WI38 (cell line): Measurements from ENCODE around the gene BTBD9.

Experiments used
- H3K4me3 ChIP-seq: 2 replicates; pipeline ENCODE4 v1.5.1; 2011; ENCODE audit warnings: low read depth, mild to moderate bottlenecking, control low read depth, low read length
- CTCF ChIP-seq: IDR thresholded peaks from 2 replicates; pipeline ENCODE4 v1.5.1; 2012; ENCODE audit warnings: low read depth, mild to moderate bottlenecking, control low read depth, low read length

Gene BTBD9

GRCh38 chr6:38370653-38371601, 268.8 kb downstream of the BTBD9 start:
- TF ChIP-seq CTCF, result no peak
- H3K4me3 ChIP-seq, result no peak overlapping the region

DNA sequence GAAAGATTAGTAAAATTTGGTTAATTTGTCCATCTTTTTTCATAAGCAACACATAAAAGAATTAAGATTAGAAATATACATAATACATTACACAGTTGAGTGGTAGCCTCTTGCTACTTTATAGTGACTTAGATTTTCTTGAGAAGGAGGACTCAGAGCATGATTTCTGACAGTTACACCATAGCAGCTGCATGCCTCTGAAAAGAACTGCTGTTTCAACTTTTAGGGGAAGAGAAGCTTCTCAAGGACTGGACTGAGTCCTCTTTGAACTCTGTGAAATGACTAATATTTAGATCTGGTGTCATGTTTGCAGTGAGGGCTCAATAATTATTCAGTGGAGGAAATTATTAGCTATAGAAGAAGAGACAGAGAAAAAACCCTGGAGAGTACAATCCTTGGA, 272.5 kb downstream of the BTBD9 start:
- no peak overlapping the region for H3K4me3 ChIP-seq
- no peak for TF ChIP-seq CTCF

DNA sequence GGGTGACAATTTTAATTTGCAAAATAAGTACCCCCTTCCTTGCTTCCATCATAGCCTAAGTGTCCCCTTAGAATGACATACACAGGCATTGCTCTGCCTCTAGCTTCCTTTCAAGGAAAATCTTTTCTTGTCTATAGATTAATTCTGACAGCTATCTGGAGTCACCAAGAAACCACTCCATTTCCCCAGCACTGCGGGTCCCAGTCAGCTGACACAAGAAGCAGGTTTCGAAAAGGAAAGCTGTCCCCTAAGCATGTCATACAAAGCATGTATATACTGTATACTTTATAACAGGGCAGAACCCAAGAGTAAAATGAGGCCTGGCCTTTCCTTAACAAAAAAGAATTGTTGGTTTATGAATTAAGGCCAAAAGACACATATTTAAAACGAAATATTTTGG, 273.5 kb downstream of the BTBD9 start:
- no peak overlapping the region for H3K4me3 ChIP-seq
- TF ChIP-seq CTCF, result no peak

DNA sequence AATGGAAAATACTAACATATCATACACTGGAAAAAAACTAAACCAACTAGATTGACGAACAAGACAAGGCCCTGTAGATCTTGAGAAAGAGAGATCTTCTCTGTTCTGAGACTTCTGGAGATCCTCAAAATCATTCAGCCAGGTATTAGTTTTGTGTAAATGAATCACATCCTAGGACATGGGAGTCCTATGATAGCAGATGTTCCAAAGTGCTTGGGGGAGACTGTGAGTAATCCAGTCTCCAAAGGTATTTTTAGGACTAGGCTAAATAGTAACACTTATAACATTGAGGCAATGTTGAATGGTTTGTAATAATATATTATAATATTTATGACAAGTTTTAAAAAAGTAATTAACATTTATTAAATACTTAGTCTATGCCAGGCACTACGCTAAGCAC, 275.0 kb downstream of the BTBD9 start:
- no peak overlapping the region for H3K4me3 ChIP-seq
- no peak for TF ChIP-seq CTCF

GRCh38 chr6:38364127-38364526, 275.6 kb downstream of the BTBD9 start:
- H3K4me3 ChIP-seq, result no peak overlapping the region

DNA sequence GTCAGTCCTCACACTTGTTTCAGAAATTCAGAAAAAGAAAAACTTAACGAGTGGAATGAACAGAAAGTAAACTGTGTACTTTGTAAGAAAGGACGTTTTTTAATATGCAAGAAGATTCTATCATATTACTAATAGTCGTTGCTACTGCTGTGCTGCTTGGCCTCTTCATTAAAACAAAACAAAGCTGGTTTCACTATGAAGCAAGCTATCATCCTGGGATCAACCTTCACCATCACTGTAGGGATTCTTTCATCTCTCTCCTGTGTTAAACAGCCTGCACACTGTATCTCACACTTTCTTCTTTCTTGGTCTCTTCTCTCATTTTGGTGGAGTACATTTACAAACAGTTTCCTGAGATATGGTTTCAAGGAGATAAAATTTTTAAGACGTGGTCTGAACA, 284.2 kb downstream of the BTBD9 start:
- no peak overlapping the region for H3K4me3 ChIP-seq
- no peak for TF ChIP-seq CTCF

More at GRCh38 chr6:38364127-38364526, 275.6 kb downstream of the BTBD9 start:
- TF ChIP-seq CTCF, result no peak

DNA sequence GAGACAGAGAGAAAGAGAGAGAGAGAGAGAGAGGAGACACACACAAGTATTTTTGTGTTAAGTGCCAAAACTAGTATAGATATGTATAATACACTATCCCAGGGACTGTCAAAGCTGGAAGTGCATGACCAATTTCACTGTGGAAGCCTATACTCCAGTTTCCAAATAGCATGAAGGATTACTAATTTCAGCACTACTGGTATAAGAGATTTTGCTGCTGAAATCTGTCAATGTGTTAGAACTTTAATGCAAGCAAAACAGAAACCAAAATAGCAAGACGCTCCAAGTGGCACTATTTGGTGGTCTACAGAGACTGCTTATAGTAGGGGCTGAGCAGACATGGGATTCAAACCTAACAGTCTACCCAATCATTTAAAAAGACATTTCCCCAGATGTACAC, 284.8 kb downstream of the BTBD9 start:
- no peak for TF ChIP-seq CTCF
- H3K4me3 ChIP-seq, result no peak overlapping the region
